ACHN (cell line): ENCODE measurements around the gene VLDLR.

ENCODE experiments used
- DNase-seq: peaks from one replicate; pipeline ENCODE4 v3.0.0-alpha.2; 2015
- in situ Hi-C: cut with HindIII; loops from 2 replicates; pipeline ENCODE4 v1.10.0; 2017; ENCODE audit warnings: low sequenced_read_pairs, low pct_ligation_motif_present, low pct_unique_long_range_greater_than_20kb

Gene VLDLR

DNA sequence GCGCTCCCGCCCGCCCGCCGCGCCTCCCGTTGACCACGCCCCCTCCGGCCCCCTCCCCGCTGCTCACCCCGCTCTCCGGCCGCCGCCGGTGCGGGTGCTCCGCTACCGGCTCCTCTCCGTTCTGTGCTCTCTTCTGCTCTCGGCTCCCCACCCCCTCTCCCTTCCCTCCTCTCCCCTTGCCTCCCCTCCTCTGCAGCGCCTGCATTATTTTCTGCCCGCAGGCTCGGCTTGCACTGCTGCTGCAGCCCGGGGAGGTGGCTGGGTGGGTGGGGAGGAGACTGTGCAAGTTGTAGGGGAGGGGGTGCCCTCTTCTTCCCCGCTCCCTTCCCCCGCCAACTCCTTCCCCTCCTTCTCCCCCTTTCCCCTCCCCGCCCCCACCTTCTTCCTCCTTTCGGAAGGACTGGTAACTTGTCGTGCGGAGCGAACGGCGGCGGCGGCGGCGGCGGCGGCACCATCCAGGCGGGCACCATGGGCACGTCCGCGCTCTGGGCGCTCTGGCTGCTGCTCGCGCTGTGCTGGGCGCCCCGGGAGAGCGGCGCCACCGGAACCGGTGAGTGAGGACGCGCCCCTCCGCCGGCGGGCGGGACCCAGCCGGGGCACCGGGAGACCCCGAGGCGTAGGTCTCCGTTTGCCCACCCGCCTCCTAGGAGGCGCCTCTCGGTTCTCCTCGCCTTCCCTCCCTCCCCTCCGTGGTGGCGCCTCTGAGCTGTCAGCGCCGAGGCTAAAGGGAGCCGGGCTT is at the start of gene VLDLR:
TSS of gene VLDLR (plus strand) at position 66 of the 739 bp plus-strand sequence. CDS start at position 469, 403 bp downstream.
- DNase-seq, result peak; percentile 60
- in situ Hi-C loops, result no loop called here

DNA sequence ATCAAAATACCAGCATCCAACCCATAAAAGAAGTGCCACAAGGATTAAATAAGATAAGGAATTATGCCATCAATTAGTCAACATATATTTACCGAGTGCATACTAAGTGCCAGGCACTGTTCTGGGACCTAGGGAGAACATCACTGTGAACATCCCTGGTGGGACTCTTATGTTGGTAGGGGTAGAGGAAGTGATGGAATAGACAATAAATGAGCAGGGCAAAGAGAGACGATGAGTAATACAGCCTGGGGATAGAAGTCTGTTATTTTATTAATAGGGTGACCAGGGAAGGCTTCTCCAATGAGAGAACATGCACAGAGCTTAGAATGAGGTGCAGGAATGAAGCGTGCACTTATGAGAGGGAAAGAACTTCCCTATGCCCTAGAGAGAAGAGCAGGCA is 47.4 kb upstream of the VLDLR start:
- DNase-seq, result no peak
- in situ Hi-C loops, result no loop called here

DNA sequence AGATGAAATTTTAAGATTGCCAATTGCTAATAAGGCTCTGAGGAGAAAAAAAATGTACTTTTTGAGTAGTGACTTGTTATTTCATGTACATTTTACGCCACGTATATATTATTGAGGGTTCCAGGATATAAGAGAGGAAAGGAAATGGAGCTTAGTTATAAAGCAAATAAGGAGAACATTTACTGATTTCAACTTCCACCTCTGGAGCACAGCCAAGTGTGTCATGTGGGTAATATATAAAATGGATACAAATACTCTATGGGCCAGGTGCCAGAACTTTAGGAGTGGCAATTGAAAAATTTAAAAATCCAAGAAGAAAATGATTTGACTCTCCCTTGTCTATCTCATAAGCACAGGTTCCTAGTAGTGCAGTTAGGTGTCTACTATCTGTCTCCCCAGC is 45.0 kb upstream of the VLDLR start:
- no peak for DNase-seq

DNA sequence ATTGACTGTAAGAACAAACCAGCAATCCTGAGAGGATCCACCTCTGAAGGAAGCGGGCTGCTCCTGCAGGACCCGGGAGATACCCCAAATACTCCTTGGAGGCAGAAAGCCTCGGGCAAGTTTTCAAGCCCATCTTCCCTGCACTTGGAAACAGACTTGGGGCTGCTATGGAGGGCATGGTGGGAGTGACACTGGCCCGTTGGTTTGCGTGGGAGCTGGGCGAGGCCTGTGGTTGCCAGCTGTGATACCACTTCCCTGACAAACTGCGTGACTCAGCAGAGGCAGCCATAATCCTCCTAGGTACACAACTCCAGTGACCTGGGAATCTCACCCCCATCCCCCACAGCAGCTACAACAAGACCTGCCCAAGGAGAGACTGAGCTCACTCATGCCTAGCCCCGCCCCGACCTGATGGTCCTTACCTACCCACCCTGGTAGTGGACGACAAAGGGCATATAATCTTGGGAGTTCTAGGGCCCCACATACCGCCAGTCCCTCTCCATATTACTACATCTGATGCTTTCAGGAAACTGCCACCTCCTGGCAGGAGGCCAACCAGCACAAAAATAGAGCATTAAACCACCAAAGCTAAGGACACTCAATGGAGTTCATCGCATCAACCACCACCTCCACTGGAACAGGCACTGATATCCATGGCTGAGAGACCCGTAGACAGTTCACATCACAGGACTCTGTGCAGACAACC is 38.1 kb upstream of the VLDLR start:
- no peak for DNase-seq
- in situ Hi-C loops, result no loop called here

More for the DNA sequence above, 45.0 kb upstream of the VLDLR start:
- in situ Hi-C loops, result no loop called here

DNA sequence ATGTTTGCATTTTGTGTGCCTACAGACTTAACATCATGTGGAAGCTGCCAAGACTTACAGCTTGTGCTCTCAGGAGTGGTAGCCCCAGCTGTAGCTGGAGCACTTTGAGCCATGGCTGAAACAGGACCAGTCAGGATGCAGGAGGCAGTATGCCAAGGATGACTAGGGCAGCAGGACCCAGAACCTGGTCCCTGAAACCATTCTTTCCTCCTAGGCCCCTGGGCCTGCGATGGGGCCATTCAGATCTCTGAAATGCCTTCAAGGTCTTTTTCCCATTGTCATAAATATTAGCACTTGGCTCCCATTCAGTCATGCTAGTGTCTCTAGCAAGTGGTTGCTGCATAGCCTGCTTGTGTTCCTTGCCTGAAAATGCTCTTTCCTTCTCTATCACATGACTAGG is 29.6 kb upstream of the VLDLR start:
- in situ Hi-C loops, result no loop called here
- DNase-seq, result no peak

DNA sequence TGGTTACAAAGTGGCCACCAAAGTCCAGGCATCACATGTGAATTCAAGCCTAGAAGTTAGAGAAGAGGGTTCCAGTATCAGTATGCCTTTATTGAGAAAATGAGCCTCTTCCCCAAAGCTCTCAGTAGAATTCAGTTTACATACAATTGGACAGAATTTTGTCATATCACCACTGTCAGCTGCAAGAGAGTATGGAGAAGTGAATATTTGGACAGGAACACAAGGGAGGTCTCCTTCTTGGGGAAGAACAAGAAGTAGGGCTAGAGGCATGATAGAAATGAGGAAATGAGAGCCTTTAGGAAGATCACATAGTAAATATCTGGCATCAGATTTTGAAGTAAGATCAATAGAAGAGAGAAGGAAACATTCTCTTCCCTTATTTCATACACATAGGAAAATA is 27.8 kb upstream of the VLDLR start:
- in situ Hi-C loops, result no loop called here

DNA sequence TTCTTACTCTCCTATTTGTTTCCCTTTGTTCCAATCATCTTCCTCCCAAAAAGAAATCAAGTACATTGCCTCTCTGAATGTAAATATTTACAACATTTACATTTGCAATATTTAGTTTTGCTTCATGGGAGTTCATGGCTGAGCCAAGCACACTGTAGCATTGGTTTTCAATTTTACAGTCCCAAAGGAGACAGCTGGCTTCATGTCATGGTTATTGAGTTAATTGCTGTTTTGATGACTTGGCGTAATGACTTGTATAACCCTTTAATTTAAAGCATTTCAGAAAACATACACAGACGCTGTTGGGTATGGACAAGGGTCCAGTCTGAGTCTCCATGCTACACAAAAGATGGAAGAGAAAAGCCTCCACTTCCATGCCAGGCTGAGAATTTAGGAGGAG is 25.6 kb upstream of the VLDLR start:
- no peak for DNase-seq
- in situ Hi-C loops, result no loop called here

More for the DNA sequence above, 27.8 kb upstream of the VLDLR start:
- no peak for DNase-seq

DNA sequence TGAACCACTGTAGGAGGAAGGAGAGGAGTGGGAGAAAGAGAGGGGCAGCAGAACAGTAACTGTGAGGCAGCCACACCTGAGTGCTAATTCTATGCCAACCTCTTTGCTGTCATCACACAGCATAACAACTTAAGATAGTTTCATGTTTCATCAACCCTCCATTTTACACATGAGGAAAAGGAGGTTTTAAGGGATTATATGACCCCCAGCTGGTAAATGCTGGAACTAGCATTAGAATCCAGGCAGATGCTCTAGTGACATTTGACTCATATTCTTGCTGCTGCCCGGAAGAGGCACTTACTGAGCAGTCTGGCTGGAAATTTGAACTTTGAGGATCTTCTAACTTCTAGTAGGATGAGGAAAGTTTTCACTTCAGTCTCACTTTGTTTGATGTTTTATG is 24.1 kb upstream of the VLDLR start:
- in situ Hi-C loops, result no loop called here
- no peak for DNase-seq

DNA sequence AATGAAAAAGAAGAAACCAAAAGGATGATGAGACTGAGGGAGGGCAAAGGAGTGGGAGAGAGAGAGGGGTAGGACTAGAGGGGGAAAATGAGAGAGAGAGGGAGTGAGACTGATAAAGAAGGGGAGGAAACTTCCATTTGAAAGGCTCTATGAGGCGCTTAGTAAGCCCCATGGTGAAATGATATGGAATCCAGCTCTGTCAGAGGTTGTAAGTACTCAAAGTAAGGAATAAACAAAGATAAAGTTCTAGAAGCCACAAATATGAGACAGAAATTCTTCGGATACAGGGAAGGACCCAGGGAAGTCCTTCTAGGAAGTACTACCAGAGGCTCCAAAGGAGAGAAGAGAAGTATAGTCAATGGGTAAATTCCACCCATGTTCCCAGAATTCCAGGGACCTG is 21.7 kb upstream of the VLDLR start:
- in situ Hi-C loops, result no loop called here
- no peak for DNase-seq

DNA sequence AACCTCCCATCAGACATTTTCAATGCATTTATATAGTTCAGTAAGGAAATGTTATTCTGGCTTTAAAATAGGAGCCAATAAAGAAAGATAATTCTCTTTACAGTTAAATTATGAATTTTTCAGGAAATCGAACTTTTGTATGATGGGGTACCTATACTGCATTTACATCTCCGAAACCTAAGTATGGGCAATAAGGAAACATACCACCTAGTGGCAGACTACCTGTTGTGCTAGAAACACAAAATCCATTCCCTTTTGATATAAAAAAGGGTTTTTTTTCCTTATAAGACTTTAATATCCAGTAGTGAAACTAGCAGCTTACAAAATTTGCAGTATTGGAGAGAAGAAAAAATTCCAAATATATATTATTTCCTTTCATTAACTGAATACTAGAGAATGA is 21.3 kb upstream of the VLDLR start:
- in situ Hi-C loops, result no loop called here
- DNase-seq, result no peak

DNA sequence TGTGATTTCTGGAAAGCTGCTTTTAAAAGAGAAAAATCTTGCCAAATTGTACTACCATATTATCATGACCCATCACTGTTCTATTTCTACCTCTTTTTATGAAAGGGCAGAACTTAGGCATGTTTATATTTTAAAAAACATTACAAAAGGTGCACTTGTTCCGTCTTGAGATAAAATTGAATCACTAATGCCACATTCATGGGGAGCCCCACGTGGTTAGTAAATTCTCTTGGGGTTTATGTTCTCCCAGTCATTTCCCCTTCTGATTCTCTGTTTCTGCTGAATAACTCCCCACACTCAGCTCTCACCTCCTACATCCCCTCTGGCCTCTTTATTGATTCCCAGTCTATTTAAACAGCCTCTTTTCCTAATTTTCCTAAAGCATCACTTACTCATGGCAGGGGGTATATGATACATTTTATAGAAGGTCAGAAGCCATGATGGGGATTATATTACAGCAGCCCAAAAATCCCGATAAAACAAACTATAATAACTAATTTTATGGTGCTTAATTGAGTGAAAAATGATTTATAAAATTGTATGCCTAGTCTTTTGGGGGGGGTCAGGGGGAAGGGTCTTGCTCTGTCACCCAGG is 19.7 kb upstream of the VLDLR start:
- no peak for DNase-seq
- in situ Hi-C loops, result no loop called here

DNA sequence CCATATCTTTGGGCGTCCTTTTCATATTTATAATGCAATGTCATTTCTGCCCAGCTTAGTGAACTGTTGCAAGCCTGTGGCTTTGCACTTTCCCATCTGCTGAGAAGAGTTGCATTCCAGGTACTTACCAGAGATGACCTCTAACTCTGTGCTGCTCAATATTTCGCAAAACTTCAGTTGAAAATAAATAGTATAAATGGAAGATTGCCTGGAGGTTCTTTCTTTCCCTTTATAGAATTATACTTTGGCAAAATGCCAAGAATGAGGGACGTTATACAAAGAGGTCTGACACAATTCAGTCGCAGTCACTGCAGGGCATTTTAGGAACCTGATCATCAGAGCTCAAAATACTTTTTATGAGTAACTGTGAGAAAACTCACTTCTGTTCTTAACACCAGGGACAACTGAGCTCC is 18.9 kb upstream of the VLDLR start:
- in situ Hi-C loops, result no loop called here
- no peak for DNase-seq

DNA sequence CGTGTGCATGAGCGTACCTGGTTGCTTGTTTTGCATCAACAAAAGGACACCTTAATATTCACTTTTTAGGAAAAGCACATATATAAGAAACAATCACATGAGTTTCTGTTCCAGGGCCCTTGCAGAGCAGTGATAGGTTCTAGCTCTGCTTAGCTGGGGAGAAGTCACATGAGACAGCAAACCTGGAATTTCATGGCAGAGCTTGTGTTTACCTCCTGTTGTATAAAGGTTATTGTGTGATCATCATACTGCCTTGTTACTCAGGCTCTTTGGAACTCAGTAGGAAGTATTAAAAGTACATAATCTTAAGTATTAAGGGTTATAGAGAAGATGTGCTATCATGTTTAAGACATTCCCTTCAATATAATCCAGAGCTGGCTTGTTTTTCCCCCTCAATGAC is 18.0 kb upstream of the VLDLR start:
- in situ Hi-C loops, result no loop called here
- no peak for DNase-seq

DNA sequence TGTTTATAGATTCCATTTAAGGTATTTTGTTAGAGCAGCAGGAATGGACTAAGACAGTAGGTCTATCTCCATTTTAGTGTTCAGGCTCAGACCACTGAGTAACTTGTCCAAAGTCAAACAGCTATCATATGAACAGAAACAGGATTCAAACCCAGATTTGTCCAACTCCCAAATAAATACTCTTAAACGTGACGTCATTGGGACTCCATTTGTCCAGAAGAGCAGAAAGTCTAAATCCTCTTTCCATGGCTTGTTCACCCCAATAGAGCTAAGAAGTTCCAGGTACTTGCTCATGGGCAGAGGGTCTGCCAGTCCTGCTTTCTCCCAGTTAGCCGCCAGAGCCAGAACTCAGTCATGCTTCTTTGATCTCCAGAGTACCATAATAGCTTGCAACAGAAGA is 16.3 kb upstream of the VLDLR start:
- DNase-seq, result no peak
- in situ Hi-C loops, result no loop called here

DNA sequence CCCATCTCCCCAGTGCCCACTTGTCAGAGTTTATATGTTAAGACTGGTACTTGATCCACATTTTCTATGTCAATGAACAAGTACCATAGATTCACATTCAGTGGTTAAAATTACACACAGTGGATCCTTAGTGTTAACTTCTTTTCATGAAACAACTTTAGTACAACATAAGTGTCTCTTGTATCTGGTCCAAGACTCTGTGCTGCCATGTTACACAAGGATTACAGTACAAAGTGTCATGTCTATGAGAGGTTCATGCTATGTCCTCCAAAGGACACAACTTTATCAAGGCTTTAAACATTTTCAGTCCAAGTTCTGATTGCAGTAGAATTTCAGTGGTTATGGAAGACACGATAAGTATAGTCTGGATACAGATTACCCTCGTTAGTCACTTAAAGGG is 13.3 kb upstream of the VLDLR start:
- DNase-seq, result no peak

DNA sequence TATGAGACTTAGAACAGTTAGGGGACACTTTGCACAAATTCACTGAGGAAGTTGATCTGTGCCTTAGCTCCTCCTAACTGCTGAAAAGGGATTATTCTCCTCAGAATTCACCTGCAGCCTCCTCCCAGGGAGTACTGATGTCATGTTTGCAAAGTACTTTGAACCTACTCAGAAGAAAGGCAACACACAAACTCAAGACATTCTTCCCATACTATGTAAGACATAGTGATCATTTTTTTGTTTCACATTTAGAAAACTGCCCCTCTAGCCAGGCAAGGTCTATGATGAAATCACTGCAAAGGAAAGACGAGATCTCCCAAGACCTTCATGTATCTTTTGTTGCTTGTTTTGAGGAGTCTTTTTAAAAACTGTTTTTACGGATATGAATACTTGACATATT is 10.6 kb upstream of the VLDLR start:
- in situ Hi-C loops, result no loop called here
- DNase-seq, result no peak

More for the DNA sequence above, 13.3 kb upstream of the VLDLR start:
- in situ Hi-C loops, result no loop called here

DNA sequence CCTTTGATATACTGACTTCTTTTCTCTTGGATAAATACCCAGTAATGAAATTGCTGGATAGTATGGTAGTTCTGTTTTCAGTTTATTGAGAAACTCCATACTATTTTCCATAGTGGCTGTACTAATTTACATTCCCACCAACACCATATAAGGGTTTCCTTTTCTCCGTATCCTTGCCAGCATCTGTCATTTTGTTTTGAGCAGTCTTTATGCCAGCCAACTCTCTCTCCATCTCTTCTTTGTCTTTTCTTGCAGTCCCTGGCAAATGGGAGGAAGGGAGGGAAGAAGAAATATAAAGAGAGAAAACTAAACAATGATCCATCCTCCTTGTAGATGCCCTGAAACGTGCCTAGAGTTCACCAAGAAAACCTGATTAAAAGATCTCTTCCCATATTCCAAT is 9.6 kb upstream of the VLDLR start:
- in situ Hi-C loops, result no loop called here
- no peak for DNase-seq

DNA sequence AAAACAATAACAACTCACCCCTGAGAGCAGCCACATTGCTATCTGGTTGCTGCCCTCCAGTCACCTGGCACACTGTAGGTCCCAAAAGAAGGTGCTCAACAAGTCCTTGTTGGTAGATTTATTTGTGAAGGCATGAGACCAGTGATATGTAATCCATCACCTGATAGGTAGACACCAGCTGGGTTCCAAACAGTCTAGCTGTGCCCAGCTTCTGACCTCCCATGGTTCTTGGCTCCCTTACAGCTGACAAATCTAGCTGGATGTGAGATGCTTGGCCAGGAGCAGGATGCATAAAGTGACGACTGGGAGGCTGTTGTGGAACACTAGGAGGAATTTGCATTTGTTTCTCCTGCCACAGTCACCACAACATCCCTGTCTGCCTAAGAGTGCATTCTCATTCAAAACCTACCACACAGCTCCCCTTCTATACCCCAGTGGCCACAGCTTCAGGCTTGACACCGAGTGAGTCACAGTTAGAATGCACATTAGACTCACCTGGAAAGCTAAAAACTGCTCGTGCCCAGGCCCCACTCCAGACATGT is 7.8 kb upstream of the VLDLR start:
- DNase-seq, result no peak
- in situ Hi-C loops, result no loop called here

DNA sequence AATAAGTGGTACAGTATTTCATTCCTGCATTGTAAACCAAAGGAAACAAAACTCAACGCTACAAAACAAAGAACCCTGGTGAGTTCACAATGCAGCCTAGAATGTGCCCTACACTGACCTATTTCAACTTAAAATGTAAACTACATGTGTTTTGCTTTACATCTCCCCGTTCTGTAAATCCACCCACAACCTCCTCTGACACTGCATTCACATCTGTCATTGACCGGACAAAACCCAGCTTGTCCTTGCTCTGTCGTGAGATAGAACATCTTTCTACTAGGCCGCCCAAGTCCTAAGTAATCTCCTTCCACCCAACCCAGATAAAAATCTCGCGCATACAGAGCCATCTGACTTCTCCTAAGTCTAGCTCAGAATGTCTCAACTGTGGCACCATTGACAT is 6.1 kb upstream of the VLDLR start:
- in situ Hi-C loops, result no loop called here
- DNase-seq, result no peak
